IPS DF 6.9 (cell line): Measurements from ENCODE around the gene RICTOR.

Source experiments
- DNase-seq: peaks from one replicate; pipeline ENCODE4 v3.0.0-alpha.2; 2013; ENCODE audit warnings: low read depth, low spot score
- H3K27ac ChIP-seq: one replicate; pipeline ENCODE4 v1.5.1; 2013; ENCODE audit warnings: low read length, control low read depth
- H3K27me3 ChIP-seq: 2 replicates; pipeline ENCODE4 v1.6.1; 2013; ENCODE audit warnings: mild to moderate bottlenecking, low read length; ENCODE audit not compliant: control insufficient read depth, insufficient read depth
- H3K36me3 ChIP-seq: 2 replicates; pipeline ENCODE4 v1.6.1; 2013; ENCODE audit warnings: low read length; ENCODE audit not compliant: control insufficient read depth, insufficient read depth
- H3K4me1 ChIP-seq: 2 replicates; pipeline ENCODE4 v1.6.1; 2013; ENCODE audit warnings: low read length; ENCODE audit not compliant: control insufficient read depth, insufficient read depth
- H3K4me3 ChIP-seq: 2 replicates; pipeline ENCODE4 v1.5.1; 2013; ENCODE audit warnings: mild to moderate bottlenecking, low read length
- H3K9me3 ChIP-seq: 2 replicates; pipeline ENCODE4 v1.6.1; 2013; ENCODE audit warnings: low read length, inconsistent platforms; ENCODE audit not compliant: control insufficient read depth, insufficient read depth
- WGBS: extraction: QIAGEN DNeasy Blood & Tissue Kit; methylation state at CpG from one replicate; pipeline ENCODE4 v1.1.7; 2013; ENCODE audit warnings: mixed read lengths, missing lambda C conversion rate; ENCODE audit not compliant: insufficient read length, insufficient coverage; 5-methylcytosine and 5-hydroxymethylcytosine counted together

Gene RICTOR

GRCh38 chr5:39072925-39073766, 1.1 kb downstream of the RICTOR start:
- H3K9me3 ChIP-seq = no peaks in the 10 kb centered on the region
- H3K4me3 ChIP-seq = peak overlapping the region; percentile 73
- WGBS = no CpG with 5 or more reads among the region's 27 CpGs
- H3K27ac ChIP-seq = no peak overlapping the region
- H3K27me3 ChIP-seq = no peaks in the 10 kb centered on the region
- DNase-seq = no peak
- no peaks in the 10 kb centered on the region for H3K4me1 ChIP-seq
- no peaks in the 10 kb centered on the region for H3K36me3 ChIP-seq

DNA sequence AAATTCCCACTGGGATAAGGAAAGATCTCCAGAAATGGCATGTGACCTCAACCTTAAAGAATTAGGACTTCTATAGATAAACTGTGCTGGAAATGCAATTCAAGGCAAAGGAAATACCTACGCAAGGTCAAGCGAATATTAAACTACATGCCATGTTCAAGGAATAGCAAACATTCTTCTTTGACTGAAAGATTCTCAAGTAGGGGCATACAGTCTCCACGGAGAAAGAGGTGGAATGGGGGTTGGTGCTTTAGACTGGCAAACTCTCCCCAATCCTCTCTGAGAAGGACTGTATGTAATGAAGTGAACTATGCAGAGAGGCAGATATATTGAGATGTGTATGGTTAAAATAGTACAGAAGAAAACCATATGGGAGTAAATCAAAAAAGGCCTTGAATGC, 6.1 kb downstream of the RICTOR start:
- peaks cover 3% of the 10 kb centered on the region; the same call in 1 of the 2 replicates for H3K36me3 ChIP-seq
- H3K27ac ChIP-seq = no peak overlapping the region
- H3K4me3 ChIP-seq = no peak overlapping the region
- WGBS = no CpG with 5 or more reads among the region's 3 CpGs
- no peaks in the 10 kb centered on the region for H3K9me3 ChIP-seq
- H3K27me3 ChIP-seq = no peaks in the 10 kb centered on the region
- no peaks in the 10 kb centered on the region for H3K4me1 ChIP-seq
- DNase-seq = no peak

- peaks cover 3% of the 10 kb centered on the region; the same call in 1 of the 2 replicates for H3K36me3 ChIP-seq
- no peak overlapping the region for H3K4me3 ChIP-seq
- no CpG with 5 or more reads among the region's 3 CpGs for WGBS
- H3K27ac ChIP-seq = no peak overlapping the region
- DNase-seq = no peak
- H3K27me3 ChIP-seq = no peaks in the 10 kb centered on the region
- no peaks in the 10 kb centered on the region for H3K4me1 ChIP-seq
- H3K9me3 ChIP-seq = no peaks in the 10 kb centered on the region
These were observed 9.7 kb downstream of the RICTOR start for GRCh38 chr5:39064450-39064849.

GRCh38 chr5:39063037-39063436, 11.2 kb downstream of the RICTOR start:
- peaks cover 3% of the 10 kb centered on the region; the same call in 1 of the 2 replicates for H3K36me3 ChIP-seq
- no peaks in the 10 kb centered on the region for H3K27me3 ChIP-seq
- no peak overlapping the region for H3K27ac ChIP-seq
- H3K9me3 ChIP-seq = no peaks in the 10 kb centered on the region
- H3K4me1 ChIP-seq = no peaks in the 10 kb centered on the region
- no CpG with 5 or more reads among the region's 2 CpGs for WGBS
- DNase-seq = no peak
- no peak overlapping the region for H3K4me3 ChIP-seq

GRCh38 chr5:39062530-39062929, 11.7 kb downstream of the RICTOR start:
- no peak overlapping the region for H3K4me3 ChIP-seq
- H3K27me3 ChIP-seq = no peaks in the 10 kb centered on the region
- H3K4me1 ChIP-seq = no peaks in the 10 kb centered on the region
- H3K36me3 ChIP-seq = peaks cover 3% of the 10 kb centered on the region; the same call in 1 of the 2 replicates
- no peak overlapping the region for H3K27ac ChIP-seq
- no peak for DNase-seq
- no peaks in the 10 kb centered on the region for H3K9me3 ChIP-seq

- H3K27me3 ChIP-seq = no peaks in the 10 kb centered on the region
- peaks cover 3% of the 10 kb centered on the region; the same call in 1 of the 2 replicates for H3K36me3 ChIP-seq
- WGBS = no CpG with 5 or more reads among the region's 3 CpGs
- H3K4me3 ChIP-seq = no peak overlapping the region
- H3K4me1 ChIP-seq = no peaks in the 10 kb centered on the region
- DNase-seq = no peak
- no peak overlapping the region for H3K27ac ChIP-seq
- H3K9me3 ChIP-seq = no peaks in the 10 kb centered on the region
These were observed 12.1 kb downstream of the RICTOR start for GRCh38 chr5:39062104-39062503.

GRCh38 chr5:39059064-39059463, 15.1 kb downstream of the RICTOR start:
- H3K9me3 ChIP-seq = no peaks in the 10 kb centered on the region
- no peak overlapping the region for H3K27ac ChIP-seq
- DNase-seq = no peak
- no peaks in the 10 kb centered on the region for H3K27me3 ChIP-seq
- WGBS = no CpG with 5 or more reads among the region's 2 CpGs
- no peaks in the 10 kb centered on the region for H3K4me1 ChIP-seq
- H3K36me3 ChIP-seq = no peaks in the 10 kb centered on the region
- H3K4me3 ChIP-seq = no peak overlapping the region

GRCh38 chr5:39058178-39058921, 15.8 kb downstream of the RICTOR start:
- DNase-seq = no peak
- Histone ChIP-seq H3K4me1 (no peaks in the 10 kb centered on the region), H3K4me3 (no peak overlapping the region), H3K36me3 (no peaks in the 10 kb centered on the region), H3K9me3 (no peaks in the 10 kb centered on the region), H3K27me3 (no peaks in the 10 kb centered on the region), H3K27ac (no peak overlapping the region)
- WGBS = no CpG with 5 or more reads among the region's 2 CpGs

DNA sequence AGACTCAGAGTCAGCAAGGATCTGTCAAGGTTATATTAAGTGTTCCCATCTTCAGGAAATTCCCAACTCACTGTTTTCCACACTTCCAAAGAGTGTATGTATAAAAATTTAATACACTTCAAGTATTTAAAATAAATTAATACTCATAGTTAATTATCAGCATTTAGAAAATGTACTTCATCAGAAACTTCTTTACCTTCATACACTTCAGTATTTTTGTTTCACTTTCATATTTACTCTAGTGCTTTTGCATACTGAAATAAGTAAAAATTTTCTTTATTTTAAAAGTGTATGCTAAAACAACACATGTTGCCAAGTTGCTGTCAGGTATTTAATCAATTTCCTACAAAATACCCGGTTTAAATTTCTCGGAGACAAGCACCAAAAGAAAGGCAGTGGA, 16.5 kb downstream of the RICTOR start:
- Histone ChIP-seq H3K4me1 (no peaks in the 10 kb centered on the region), H3K27me3 (no peaks in the 10 kb centered on the region), H3K27ac (no peak overlapping the region), H3K4me3 (no peak overlapping the region), H3K9me3 (no peaks in the 10 kb centered on the region), H3K36me3 (no peaks in the 10 kb centered on the region)
- no CpG with 5 or more reads among the region's 2 CpGs for WGBS
- no peak for DNase-seq

DNA sequence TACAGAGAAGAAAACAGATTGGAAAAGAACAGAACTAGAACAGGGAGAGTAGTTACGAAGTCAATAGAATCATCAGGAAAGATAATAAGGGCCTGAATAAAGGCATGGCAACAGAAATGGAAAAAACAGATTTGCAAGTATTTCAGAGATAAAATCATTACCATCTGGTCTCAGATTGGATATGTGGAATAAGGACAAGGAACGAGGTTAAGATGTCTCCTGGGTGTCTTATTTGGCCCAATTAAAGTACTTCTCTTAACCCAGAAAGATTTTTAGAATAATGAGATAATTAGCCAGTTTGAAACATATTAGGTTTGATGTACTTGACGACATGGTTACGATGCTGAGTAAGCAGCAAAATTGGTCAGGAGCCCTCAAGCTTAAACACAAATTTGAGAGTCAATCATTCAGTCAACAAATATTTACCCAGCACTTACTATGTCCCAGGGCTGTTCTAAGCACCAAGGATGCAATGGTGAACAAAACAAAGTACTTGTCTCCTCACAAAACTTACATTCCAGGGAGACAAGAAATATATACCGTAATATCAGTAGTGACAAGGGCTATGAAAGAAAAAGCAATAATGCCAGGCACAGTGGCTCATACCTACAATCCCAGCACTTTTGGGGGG, 18.3 kb downstream of the RICTOR start:
- Histone ChIP-seq H3K27me3 (no peaks in the 10 kb centered on the region), H3K4me1 (no peaks in the 10 kb centered on the region), H3K36me3 (no peaks in the 10 kb centered on the region), H3K27ac (no peak overlapping the region), H3K9me3 (no peaks in the 10 kb centered on the region), H3K4me3 (no peak overlapping the region)
- DNase-seq = no peak
- no CpG with 5 or more reads among the region's 5 CpGs for WGBS
